ENCODE results near the gene AMDHD2.

- TF ChIP-seq CTCF (IDR thresholded peaks at IDR 0.05) (no peak), POLR2A (IDR thresholded peaks at IDR 0.05) (no peak)
These were observed 8.2 kb downstream of the AMDHD2 start for GRCh38 chr16:2528161-2529060.
